ENCODE measurements around the gene MIPEP.
A peak's percentile ranks its signal among the peaks of the same experiment; 100 is the strongest.

GRCh38 chr13:23888658-23889614 lies at the start of gene MIPEP:
- TF ChIP-seq, protein P1, sequence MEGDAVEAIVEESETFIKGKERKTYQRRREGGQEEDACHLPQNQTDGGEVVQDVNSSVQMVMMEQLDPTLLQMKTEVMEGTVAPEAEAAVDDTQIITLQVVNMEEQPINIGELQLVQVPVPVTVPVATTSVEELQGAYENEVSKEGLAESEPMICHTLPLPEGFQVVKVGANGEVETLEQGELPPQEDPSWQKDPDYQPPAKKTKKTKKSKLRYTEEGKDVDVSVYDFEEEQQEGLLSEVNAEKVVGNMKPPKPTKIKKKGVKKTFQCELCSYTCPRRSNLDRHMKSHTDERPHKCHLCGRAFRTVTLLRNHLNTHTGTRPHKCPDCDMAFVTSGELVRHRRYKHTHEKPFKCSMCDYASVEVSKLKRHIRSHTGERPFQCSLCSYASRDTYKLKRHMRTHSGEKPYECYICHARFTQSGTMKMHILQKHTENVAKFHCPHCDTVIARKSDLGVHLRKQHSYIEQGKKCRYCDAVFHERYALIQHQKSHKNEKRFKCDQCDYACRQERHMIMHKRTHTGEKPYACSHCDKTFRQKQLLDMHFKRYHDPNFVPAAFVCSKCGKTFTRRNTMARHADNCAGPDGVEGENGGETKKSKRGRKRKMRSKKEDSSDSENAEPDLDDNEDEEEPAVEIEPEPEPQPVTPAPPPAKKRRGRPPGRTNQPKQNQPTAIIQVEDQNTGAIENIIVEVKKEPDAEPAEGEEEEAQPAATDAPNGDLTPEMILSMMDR (IDR thresholded peaks at IDR 0.05; ENCODE audit: insufficient read depth, low read depth, low read length), result peak; percentile 55
- TF ChIP-seq EZH2 (IDR thresholded peaks at IDR 0.05; ENCODE audit: insufficient read depth, low read length), result no peak
